Head of caudate nucleus (tissue), 42 donors: Measurements from ENCODE around the gene SERPINB8.
A peak's percentile ranks its signal among the peaks of the same experiment; 100 is the strongest.
"Not testable (repeated sequence)": the region's sequence is repeated elsewhere in the genome, so short reads cannot be mapped to it uniquely, and the experiment has no call there.

Experiments used
- DNase-seq, 42 donors: peaks; one replicate each; pipeline versions ENCODE4 v3.0.0 to v3.0.0-alpha.2; 2020 to 2021; ENCODE audit warnings: mixed read lengths in 7 of 42
- intact Hi-C: fragments of 100-400 bp; cut with DNase I; formaldehyde crosslinking; loops from one replicate; pipeline ENCODE4 v1.15.0; 2022

SERPINB8 gene

GRCh38 chr18:63969942-63970808 is at the start of gene SERPINB8:
SERPINB8 (plus strand) TSS chr18:63970081; CDS start chr18:63978309, 8,228 bp downstream.
- DNase-seq: peak; percentile 89 to 98 (median 96)
- intact Hi-C loops: no loop called here

GRCh38 chr18:63922049-63922448 is 47.8 kb upstream of the SERPINB8 start:
- intact Hi-C loops: no loop called here

GRCh38 chr18:63924551-63924950 is 45.3 kb upstream of the SERPINB8 start:
- intact Hi-C loops: no loop called here
- DNase-seq: no peak

More at GRCh38 chr18:63922049-63922448, 47.8 kb upstream of the SERPINB8 start:
- DNase-seq: no peak

DNA sequence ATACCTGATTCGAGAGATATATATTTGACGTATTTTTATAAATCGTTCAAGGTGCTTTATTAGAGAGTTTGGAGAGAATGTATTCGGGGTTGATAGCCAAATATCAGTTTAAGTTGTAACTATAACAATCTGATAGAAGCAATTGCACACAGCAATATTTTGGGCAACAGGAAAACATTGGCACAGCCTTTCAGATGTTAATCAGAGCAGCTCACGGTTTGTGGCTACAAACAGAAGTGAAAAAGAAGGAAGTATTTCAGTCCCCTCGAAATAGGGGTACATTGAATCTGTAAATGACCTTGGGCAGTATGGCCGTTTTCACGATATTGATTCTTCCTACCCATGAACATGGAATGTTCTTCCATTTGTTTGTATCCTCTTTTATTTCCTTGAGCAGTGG is 41.5 kb upstream of the SERPINB8 start:
- intact Hi-C loops: no loop called here
- DNase-seq: no peak

- DNase-seq, intact Hi-C loops: not testable (repeated sequence)
Measured at GRCh38 chr18:63929369-63929768, 40.5 kb upstream of the SERPINB8 start.

DNA sequence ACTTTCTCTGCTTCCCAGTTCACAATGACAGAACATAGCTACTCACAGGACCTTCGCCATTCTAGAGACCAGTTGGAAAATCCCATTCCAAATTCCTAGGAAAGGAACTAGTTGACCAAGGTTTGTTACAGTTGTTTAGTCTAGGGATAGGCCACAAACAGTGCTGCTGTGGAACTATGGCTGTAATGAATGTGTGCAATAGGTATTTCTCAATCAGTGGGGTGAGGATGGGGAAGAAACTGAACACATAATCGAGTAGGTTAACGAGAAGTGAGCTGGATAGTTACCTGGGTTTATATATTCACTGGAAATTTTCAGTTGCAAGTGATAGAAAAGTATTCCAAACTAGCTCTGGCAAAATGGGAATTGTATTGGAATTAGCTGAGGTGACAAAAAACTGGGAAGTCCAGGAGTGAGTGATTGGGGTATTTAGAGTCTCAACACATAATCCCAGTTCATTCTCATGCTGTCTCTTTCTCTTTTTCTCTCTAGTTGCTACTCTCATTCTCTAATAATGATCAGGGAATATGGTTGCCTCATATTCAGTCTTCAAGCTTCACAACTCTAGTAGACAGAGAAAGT is 39.0 kb upstream of the SERPINB8 start:
- intact Hi-C loops: no loop called here
- no peak for DNase-seq

GRCh38 chr18:63936156-63936931 is 33.5 kb upstream of the SERPINB8 start:
- intact Hi-C loops: no loop called here
- peak; percentile 67 to 90 (median 81) for DNase-seq

- intact Hi-C loops: no loop called here
- DNase-seq: peak in 1 of 42 donors; percentile 41
Measured at GRCh38 chr18:63936932-63937393, 32.9 kb upstream of the SERPINB8 start.

DNA sequence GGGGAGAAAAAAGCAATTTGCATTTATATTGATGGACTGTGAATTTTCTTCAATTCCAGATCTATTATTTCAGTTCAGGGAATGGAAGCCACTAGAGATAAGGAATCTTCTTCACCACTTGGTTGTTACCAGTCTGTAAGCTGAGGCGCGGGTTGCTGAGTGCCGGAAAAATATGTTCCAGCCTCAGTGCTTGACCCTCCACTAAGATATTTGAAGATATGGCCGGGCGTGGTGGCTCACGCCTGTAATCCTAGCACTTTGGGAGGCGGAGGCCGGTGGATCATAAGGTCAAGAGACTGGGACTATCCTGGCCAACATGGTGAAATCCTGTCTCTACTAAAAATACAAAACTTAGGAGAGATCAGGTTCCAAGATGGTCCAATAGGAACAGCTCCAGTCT is 29.9 kb upstream of the SERPINB8 start:
- intact Hi-C loops: no loop called here
- no peak for DNase-seq

- intact Hi-C loops, DNase-seq: not testable (repeated sequence)
Measured at GRCh38 chr18:63940543-63941050, 29.3 kb upstream of the SERPINB8 start.

DNA sequence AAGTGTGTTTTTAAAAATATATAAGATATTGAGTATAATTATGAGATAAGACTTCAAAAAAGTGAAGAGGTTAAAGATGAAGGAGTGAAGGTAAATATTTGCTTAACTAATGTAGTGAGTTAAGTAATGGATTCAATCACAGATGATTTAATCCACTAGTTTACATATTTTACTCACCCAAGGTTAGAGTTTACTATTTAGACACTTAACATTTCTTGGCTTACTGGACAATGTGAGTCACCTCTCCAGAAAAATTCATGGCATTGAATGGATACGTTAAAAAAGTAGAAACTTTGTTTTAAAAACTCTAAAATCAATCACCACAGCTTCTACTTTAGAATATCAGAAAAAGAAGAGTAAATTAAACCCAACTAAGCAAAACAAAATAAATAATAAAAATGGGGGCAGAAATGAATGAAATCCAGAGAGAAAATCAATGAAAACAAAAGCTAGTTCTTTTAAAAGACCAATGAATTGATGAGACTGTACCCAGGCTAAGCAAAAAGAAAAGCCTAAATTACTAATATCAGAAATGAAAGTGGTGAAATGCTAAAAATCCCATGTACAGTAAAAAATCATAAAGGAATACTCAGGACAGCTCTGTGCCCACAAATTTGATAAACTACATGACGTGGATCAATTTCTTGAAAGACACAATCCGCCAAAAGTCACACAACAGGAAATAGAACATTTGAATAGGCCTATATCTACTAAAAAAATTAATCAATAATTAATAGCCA is 22.7 kb upstream of the SERPINB8 start:
- DNase-seq: no peak
- intact Hi-C loops: no loop called here

GRCh38 chr18:63949068-63949737 is 20.7 kb upstream of the SERPINB8 start, which contains the start of gene HMSD:
HMSD (plus strand) TSS chr18:63949301; CDS start chr18:63953456, 4,155 bp downstream.
- intact Hi-C loops: no loop called here
- DNase-seq: peak; percentile 34 to 87 (median 67)

DNA sequence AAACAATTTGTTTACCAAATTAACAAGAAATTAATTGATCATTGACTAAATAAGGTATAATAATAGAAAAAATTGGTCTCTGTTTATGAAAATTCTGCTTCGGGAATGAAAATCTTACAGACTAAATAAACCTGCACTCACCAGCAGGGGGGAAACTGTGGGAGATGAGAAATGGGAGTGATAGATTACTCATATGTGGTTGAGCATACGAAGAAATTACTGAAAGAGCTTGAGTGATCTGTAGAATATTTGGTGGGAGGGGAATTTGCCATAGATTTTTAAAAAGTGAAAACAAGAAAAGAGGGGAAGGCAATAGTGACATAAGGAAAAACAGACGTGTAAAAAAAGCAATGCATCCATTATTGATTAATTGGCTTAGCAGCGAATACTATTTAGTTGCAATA is 18.6 kb upstream of the SERPINB8 start:
- no peak for DNase-seq
- intact Hi-C loops: no loop called here

- DNase-seq: peak in 2 of 42 donors; percentile 13 to 30
- intact Hi-C loops: no loop called here
Measured at GRCh38 chr18:63953811-63954210, 16.1 kb upstream of the SERPINB8 start.

GRCh38 chr18:63956755-63957154 is 13.1 kb upstream of the SERPINB8 start:
- intact Hi-C loops: no loop called here
- DNase-seq: no peak

DNA sequence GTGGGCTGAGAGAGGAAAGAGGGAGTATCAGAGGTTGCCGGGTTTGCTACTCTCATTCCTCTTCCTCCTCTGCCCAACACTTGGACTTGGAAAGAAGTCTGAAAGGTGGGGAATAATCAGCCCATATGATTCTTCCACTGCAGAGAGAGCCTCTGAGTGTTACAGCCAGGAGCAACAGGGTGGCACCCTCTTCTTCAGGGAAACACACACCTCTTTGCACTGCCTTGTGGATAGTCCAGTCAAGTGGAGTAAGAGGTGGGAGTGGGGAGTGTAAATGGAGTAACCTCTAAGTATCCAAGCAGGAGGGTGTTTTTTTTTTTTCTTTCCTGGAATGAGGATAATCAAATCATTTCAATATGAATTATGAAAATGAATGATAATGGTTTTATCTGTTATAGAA is 9.0 kb upstream of the SERPINB8 start:
- intact Hi-C loops: no loop called here
- no peak for DNase-seq

- no peak for DNase-seq
- intact Hi-C loops: no loop called here
Measured at GRCh38 chr18:63961435-63961980, 8.4 kb upstream of the SERPINB8 start.

- no peak for DNase-seq
- intact Hi-C loops: no loop called here
Measured at GRCh38 chr18:63962137-63962536, 7.7 kb upstream of the SERPINB8 start.
